ENCODE measurements around the gene PTPA.

DNA sequence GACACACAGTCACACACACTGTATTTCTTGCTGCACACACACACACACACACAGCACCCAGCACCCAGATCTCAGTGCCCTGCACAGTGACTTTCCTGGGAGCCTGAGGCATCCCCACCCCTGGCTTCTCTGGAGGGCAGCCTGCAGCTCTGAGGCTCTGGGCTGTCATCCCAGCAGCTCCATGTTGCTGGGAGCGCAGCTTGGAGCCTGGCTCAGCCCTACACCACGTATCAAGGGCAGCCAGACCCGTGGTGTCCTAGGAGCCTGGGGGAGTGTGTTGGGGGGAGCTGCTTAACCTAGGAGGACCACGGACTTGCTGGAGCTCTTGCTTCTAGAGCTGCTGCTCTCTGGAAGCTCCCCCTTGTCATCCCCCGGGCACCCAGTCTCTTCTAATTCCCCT, 61.6 kb downstream of the PTPA start:
- no peak for TF ChIP-seq YY1 (IDR thresholded peaks at IDR 0.05; ENCODE audit: low read depth, low read length)
- no peak for TF ChIP-seq PML (IDR thresholded peaks at IDR 0.05; ENCODE audit: low read length)
- TF ChIP-seq, protein P1, sequence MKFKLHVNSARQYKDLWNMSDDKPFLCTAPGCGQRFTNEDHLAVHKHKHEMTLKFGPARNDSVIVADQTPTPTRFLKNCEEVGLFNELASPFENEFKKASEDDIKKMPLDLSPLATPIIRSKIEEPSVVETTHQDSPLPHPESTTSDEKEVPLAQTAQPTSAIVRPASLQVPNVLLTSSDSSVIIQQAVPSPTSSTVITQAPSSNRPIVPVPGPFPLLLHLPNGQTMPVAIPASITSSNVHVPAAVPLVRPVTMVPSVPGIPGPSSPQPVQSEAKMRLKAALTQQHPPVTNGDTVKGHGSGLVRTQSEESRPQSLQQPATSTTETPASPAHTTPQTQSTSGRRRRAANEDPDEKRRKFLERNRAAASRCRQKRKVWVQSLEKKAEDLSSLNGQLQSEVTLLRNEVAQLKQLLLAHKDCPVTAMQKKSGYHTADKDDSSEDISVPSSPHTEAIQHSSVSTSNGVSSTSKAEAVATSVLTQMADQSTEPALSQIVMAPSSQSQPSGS (IDR thresholded peaks at IDR 0.05; ENCODE audit: low read length): no peak
- TF ChIP-seq HCFC1 (IDR thresholded peaks at IDR 0.05; ENCODE audit: low read length): no peak
